Tibial artery (tissue), 4 donors: ENCODE measurements around the gene THSD7A.
"Not testable (repeated sequence)": the region's sequence is repeated elsewhere in the genome, so short reads cannot be mapped to it uniquely, and the experiment has no call there.

Experiments
- DNase-seq, 2 donors: peaks; one replicate each; pipeline ENCODE4 v3.0.0-alpha.2; 2019
- H3K27ac ChIP-seq, 2 donors: fragments of 200-600 bp; sonication (generic) in 1 of 2; 1 replicate in 1 of 2; 2 replicates in 1 of 2; pipeline ENCODE4 v1.5.1; 2018 to 2019; ENCODE audit warnings: mild to moderate bottlenecking in 1 of 2
- H3K27me3 ChIP-seq, 2 donors: fragments of 200-600 bp; sonication (generic) in 1 of 2; one replicate each; pipeline versions ENCODE4 v1.5.1 to v1.6.0; 2016 to 2019
- H3K36me3 ChIP-seq, 3 donors: fragments of 200-600 bp; sonication (generic) in 2 of 3; one replicate each; pipeline ENCODE4 v1.5.1; 2016 to 2019; ENCODE audit warnings: mild to moderate bottlenecking in 2 of 3
- H3K4me1 ChIP-seq, 4 donors: fragments of 200-600 bp; sonication (generic) in 2 of 4; 1 replicate in 3 of 4; 2 replicates in 1 of 4; pipeline ENCODE4 v1.5.1; 2016 to 2019
- H3K4me3 ChIP-seq, 2 donors: fragments of 200-600 bp; sonication (generic) in 1 of 2; 1 replicate in 1 of 2; 2 replicates in 1 of 2; pipeline ENCODE4 v1.5.1; 2018 to 2019; ENCODE audit warnings: mild to moderate bottlenecking in 2 of 2
- H3K9me3 ChIP-seq, 3 donors: fragments of 200-600 bp; sonication (generic) in 1 of 3; one replicate each; pipeline ENCODE4 v1.5.1; 2016 to 2019
- intact Hi-C: fragments of 100-400 bp; cut with DNase I; formaldehyde crosslinking; loops from one replicate; pipeline ENCODE4 v1.15.0; 2023; ENCODE audit warnings: low total_unique reads
- TF ChIP-seq, protein P1 (sequence below), 2 experiments: fragments of 200-600 bp in 1 of 2; fragments of 450-650 bp in 1 of 2; IDR thresholded peaks; one replicate each; pipeline ENCODE4 v1.5.1; 2017 to 2019; ENCODE audit warnings: antibody characterized with exemption in 2 of 2, mild to moderate bottlenecking in 1 of 2, moderate library complexity in 1 of 2

Gene THSD7A

DNA sequence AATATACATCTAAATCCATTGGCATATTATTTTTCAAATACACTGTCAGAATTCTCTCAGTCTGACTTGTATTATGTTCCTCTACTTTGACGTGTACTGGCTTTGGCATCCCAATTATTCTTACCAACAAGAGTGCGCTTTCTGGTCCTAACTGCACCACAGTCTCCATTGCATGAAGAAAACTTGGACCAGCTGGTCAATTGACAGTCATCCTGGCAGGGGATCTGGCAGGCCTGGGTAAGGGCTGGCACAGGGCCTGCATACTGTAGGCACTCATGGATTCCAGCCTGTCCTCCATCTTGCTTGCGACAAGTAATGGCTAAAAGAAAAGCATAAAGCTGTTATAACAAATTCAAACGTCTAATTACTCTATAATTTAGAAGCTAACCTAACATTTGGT is 384.9 kb downstream of the THSD7A start:
- no peak for DNase-seq
- H3K9me3 ChIP-seq = no peaks in the 10 kb centered on the region
- H3K27me3 ChIP-seq = no peaks in the 10 kb centered on the region
- no peaks in the 10 kb centered on the region for H3K36me3 ChIP-seq
- TF ChIP-seq, protein P1, sequence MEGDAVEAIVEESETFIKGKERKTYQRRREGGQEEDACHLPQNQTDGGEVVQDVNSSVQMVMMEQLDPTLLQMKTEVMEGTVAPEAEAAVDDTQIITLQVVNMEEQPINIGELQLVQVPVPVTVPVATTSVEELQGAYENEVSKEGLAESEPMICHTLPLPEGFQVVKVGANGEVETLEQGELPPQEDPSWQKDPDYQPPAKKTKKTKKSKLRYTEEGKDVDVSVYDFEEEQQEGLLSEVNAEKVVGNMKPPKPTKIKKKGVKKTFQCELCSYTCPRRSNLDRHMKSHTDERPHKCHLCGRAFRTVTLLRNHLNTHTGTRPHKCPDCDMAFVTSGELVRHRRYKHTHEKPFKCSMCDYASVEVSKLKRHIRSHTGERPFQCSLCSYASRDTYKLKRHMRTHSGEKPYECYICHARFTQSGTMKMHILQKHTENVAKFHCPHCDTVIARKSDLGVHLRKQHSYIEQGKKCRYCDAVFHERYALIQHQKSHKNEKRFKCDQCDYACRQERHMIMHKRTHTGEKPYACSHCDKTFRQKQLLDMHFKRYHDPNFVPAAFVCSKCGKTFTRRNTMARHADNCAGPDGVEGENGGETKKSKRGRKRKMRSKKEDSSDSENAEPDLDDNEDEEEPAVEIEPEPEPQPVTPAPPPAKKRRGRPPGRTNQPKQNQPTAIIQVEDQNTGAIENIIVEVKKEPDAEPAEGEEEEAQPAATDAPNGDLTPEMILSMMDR (IDR thresholded peaks at IDR 0.05) = no peak
- no peak overlapping the region for H3K4me3 ChIP-seq
- no peak overlapping the region for H3K27ac ChIP-seq
- intact Hi-C loops = no loop called here
- H3K4me1 ChIP-seq = no peaks in the 10 kb centered on the region

DNA sequence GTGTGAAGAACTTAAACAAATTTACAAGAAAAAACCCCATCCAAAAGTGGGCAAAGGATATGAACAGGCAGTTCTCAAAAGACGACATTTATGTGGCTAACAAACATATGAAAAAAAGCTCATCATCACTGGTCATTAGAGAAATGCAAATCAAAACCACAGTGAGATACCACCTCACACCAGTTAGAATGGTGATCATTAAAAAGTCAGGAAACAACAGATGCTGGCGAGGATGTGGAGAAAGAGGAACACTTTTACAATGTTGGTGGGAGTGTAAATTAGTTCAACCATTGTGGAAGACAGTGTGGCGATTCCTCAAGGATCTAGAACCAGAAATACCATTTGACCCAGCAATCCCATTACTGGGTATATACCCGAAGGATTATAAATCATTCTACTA is 388.1 kb downstream of the THSD7A start:
- H3K27ac ChIP-seq, intact Hi-C loops, H3K27me3 ChIP-seq, H3K9me3 ChIP-seq, H3K4me1 ChIP-seq, H3K4me3 ChIP-seq, H3K36me3 ChIP-seq, DNase-seq: not testable (repeated sequence)

DNA sequence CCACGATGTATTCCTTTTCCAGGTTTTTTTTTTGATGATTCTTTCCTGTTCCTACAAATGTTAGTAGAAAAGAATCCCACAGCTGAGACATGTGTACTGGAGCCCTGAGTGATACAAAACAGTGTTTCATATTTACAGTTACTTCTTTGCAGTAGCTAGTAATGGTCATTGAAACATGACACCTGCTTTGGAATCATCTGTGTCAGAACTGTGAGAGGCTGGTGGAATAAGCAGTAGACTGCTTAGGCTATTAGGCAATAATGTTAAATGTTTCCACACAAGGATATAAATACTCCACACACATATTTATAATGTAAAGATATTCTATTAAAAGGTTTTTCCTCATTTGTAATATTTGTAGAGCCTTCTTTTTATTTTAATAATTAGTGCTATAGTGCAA is 394.0 kb downstream of the THSD7A start:
- Histone ChIP-seq H3K27ac (no peak overlapping the region), H3K36me3 (no peaks in the 10 kb centered on the region), H3K4me3 (no peak overlapping the region), H3K27me3 (no peaks in the 10 kb centered on the region), H3K4me1 (no peaks in the 10 kb centered on the region), H3K9me3 (no peaks in the 10 kb centered on the region)
- no peak for DNase-seq
- TF ChIP-seq, protein P1 (IDR thresholded peaks at IDR 0.05) = no peak
- intact Hi-C loops = no loop called here

DNA sequence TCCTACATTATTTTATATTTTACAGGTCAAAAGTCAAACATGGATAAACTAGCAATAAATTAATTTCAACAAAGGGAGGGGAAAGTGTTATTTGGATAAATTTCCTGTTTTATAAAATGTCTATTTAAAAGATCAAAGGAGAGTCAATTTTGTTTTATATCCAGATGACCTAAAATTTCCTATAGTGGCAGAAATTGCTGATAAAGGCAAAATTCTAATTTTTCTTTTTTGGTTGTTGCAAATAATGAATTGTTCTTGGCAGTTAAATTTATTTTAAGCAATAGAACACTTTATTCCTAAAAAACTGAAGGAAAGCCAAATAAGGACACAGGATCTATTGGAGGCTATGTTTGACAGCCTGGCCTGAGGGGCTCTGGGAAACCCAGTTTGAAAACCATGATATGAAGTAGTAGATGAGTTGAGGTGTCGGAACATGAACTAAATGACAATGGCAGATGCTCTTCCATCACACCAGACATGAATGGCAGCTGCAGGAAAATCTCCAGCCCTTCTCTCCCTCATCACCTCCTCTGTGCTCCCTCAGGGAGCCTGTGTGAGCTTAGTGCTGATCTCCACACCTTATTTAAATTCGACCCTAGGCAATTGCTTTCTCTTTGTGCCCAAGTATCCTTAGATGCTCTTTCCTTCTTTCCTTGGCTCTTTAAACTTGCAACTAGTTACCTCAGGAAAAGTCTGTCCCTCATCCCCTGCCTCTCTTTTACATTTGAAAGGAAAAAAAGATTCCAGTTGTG is 395.0 kb downstream of the THSD7A start:
- H3K27ac ChIP-seq = no peak overlapping the region
- TF ChIP-seq, protein P1 (IDR thresholded peaks at IDR 0.05) = no peak
- H3K4me3 ChIP-seq = no peak overlapping the region
- H3K27me3 ChIP-seq = no peaks in the 10 kb centered on the region
- no peaks in the 10 kb centered on the region for H3K9me3 ChIP-seq
- no peaks in the 10 kb centered on the region for H3K4me1 ChIP-seq
- DNase-seq = no peak
- intact Hi-C loops = no loop called here
- H3K36me3 ChIP-seq = no peaks in the 10 kb centered on the region

DNA sequence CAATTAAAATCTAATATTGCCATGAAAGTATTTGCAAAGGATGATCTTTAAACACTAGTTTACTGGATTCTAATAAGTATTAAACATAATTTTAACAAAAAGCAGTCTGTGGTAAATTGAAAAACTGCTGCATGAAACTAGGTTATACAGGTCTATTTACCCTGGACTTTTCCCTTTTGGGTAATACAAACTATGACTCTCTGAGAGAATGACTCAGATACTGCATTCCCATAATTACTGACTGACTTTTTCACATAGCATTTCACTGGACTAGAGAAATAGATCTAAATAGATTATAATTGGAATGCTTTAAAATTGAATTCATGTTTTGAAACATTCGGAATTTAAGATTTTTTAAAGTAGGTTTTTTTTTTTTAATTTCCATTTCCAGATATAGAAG is 395.7 kb downstream of the THSD7A start:
- no peaks in the 10 kb centered on the region for H3K9me3 ChIP-seq
- TF ChIP-seq, protein P1 (IDR thresholded peaks at IDR 0.05) = no peak
- no peak overlapping the region for H3K4me3 ChIP-seq
- intact Hi-C loops = no loop called here
- no peaks in the 10 kb centered on the region for H3K27me3 ChIP-seq
- no peaks in the 10 kb centered on the region for H3K4me1 ChIP-seq
- H3K27ac ChIP-seq = no peak overlapping the region
- DNase-seq = no peak
- no peaks in the 10 kb centered on the region for H3K36me3 ChIP-seq

DNA sequence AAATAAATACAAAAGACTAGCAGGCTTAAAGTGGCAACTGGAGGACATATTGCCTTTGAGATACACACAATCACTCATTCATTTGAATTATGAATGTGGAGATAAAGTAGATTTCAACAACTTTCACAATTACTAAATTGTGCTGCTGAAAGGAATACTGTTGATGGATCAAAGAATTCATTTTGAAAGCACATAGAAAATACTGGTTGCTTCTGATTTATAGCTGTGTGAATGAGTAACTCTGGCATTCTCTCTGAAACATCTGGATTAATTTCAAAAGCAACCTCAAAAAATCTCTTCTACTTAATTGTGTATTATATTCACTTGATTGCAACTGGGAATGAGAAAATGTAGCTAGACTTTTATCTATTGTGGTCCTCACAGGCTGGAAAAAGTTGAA is 397.6 kb downstream of the THSD7A start:
- no peaks in the 10 kb centered on the region for H3K27me3 ChIP-seq
- intact Hi-C loops = no loop called here
- TF ChIP-seq, protein P1 (IDR thresholded peaks at IDR 0.05) = no peak
- H3K36me3 ChIP-seq = no peaks in the 10 kb centered on the region
- H3K4me1 ChIP-seq = no peaks in the 10 kb centered on the region
- H3K27ac ChIP-seq = no peak overlapping the region
- H3K9me3 ChIP-seq = no peaks in the 10 kb centered on the region
- no peak for DNase-seq
- H3K4me3 ChIP-seq = no peak overlapping the region
